Sigmoid colon (tissue), 7 donors: ENCODE data around the gene ZNF100. TPM values are rescaled to one million over a fixed set of nuclear protein-coding genes. Genes with fewer than 3 reads are reported as not detected.
"Not testable (repeated sequence)": the region's sequence is repeated elsewhere in the genome, so short reads cannot be mapped to it uniquely, and the experiment has no call there.

Experiments
- DNase-seq: peaks from one replicate; pipeline ENCODE4 v3.0.0-alpha.2; 2019
- H3K27ac ChIP-seq, 4 donors: fragments of 200-600 bp; sonication (generic); one replicate each; pipeline ENCODE4 v1.5.1; 2016 to 2019; ENCODE audit warnings: mild to moderate bottlenecking in 1 of 4
- H3K27me3 ChIP-seq, 3 donors: fragments of 200-600 bp; sonication (generic); one replicate each; pipeline ENCODE4 v1.5.1; 2019; ENCODE audit warnings: mild to moderate bottlenecking in 1 of 3
- H3K36me3 ChIP-seq, 4 donors: fragments of 200-600 bp; sonication (generic); one replicate each; pipeline ENCODE4 v1.5.1; 2016 to 2019
- H3K4me1 ChIP-seq, 4 donors: fragments of 200-600 bp; sonication (generic); one replicate each; pipeline ENCODE4 v1.5.1; 2017 to 2019
- H3K4me3 ChIP-seq, 4 donors: fragments of 200-600 bp; sonication (generic); one replicate each; pipeline ENCODE4 v1.5.1; 2017 to 2019; ENCODE audit warnings: mild to moderate bottlenecking in 2 of 4, moderate library complexity in 1 of 4
- H3K9me3 ChIP-seq, 4 donors: fragments of 200-600 bp in 3 of 4; sonication (generic) in 3 of 4; one replicate each; pipeline versions ENCODE4 v1.5.1 to v1.6.1; 2013 to 2019
- CTCF ChIP-seq, 4 experiments: fragments of 450-650 bp in 3 of 4; fragments of 200-600 bp in 1 of 4; IDR thresholded peaks; one replicate each; pipeline ENCODE4 v1.5.1; 2016 to 2019; ENCODE audit warnings: antibody characterized with exemption in 4 of 4, mild to moderate bottlenecking in 3 of 4, moderate library complexity in 2 of 4
- EP300 ChIP-seq, 4 donors: sonication (generic); formaldehyde crosslinking; IDR thresholded peaks; one replicate each; pipeline ENCODE4 v1.6.1; 2017; ENCODE audit warnings: antibody characterized with exemption in 4 of 4
- POLR2A ChIP-seq, 2 donors: fragments of 450-650 bp; IDR thresholded peaks; one replicate each; pipeline ENCODE4 v1.6.1; 2016; ENCODE audit warnings: antibody characterized with exemption in 2 of 2, mild to moderate bottlenecking in 2 of 2, moderate library complexity in 2 of 2
- POLR2AphosphoS5 ChIP-seq, 4 donors: sonication (generic); formaldehyde crosslinking; IDR thresholded peaks; one replicate each; pipeline ENCODE4 v1.6.1; 2017; ENCODE audit warnings: antibody characterized with exemption in 4 of 4
- WGBS, 2 donors: extraction: QIAGEN DNeasy Blood & Tissue Kit; methylation state at CpG; one replicate each; pipeline ENCODE4 v1.1.7; 2013; 5-methylcytosine and 5-hydroxymethylcytosine counted together
- intact Hi-C: fragments of 100-400 bp; cut with DNase I; formaldehyde crosslinking; loops from one replicate; pipeline ENCODE4 v1.15.1; 2023
- polyA plus RNA-seq, 3 donors: library from polyadenylated mRNA; stranded (reverse); fragments of 200-250 nt; gene quantifications; one replicate each; pipeline ENCODE4 v1.2.3, GENCODE V29; 2013
- total RNA-seq, 4 donors: library from RNA; depleted of rRNA; stranded (reverse); fragments of >200 nt; gene quantifications; one replicate each; pipeline ENCODE4 v1.1.0, GENCODE V29; 2016
- donor health status: healthy with polysubstance abuse.
- donor health status: Bipolar disorder and iron deficiency.
- donor health status: healthy.

ZNF100 gene
- total and polyA plus RNA-seq, 7 donors, result 1.2 to 8.4 (median 4.0) TPM

- intact Hi-C loops, result loop anchor here (5.0 to 10.0 kb wide), 3 partner anchors 72 to 1340 kb away; partner anchors contain the start of gene ZNF43
- Histone ChIP-seq H3K27ac (no peak overlapping the region), H3K4me1 (peaks cover 0 to 13% (median 7%) of the 10 kb centered on the region in 4 donors), H3K4me3 (no peak overlapping the region), H3K27me3 (no peaks in the 10 kb centered on the region), H3K36me3 (peaks cover 0 to 19% (median 12%) of the 10 kb centered on the region in 4 donors), H3K9me3 (no peaks in the 10 kb centered on the region)
- no peak for TF ChIP-seq CTCF (IDR thresholded peaks at IDR 0.05)
- TF ChIP-seq POLR2A (IDR thresholded peaks at IDR 0.05), result no peak
- no peak for TF ChIP-seq EP300 (IDR thresholded peaks at IDR 0.05)
- no peak for TF ChIP-seq POLR2AphosphoS5 (IDR thresholded peaks at IDR 0.05)
- no peak for DNase-seq
Observed at GRCh38 chr19:21765151-21765550, 2.2 kb downstream of the ZNF100 start.

GRCh38 chr19:21761547-21761946 is 5.8 kb downstream of the ZNF100 start:
- Histone ChIP-seq H3K36me3 (peaks cover 0 to 37% (median 15%) of the 10 kb centered on the region in 4 donors), H3K4me1 (peaks cover 0 to 12% (median 5%) of the 10 kb centered on the region in 4 donors)
- intact Hi-C loops, result loop anchor here (10.0 kb wide), 2 partner anchors 783 to 1337 kb away; no protein-coding TSS in a partner anchor
- DNase-seq, H3K9me3 ChIP-seq, H3K27me3 ChIP-seq, H3K27ac ChIP-seq, H3K4me3 ChIP-seq: not testable (repeated sequence)
- 70 to 94% methylated on average over 2 of the region's 2 CpGs for WGBS, 2 donors

GRCh38 chr19:21758296-21758695 is 9.1 kb downstream of the ZNF100 start:
- no peak overlapping the region for H3K4me3 ChIP-seq
- H3K27ac ChIP-seq, result no peak overlapping the region
- peaks cover 0 to 4% (median 0%) of the 10 kb centered on the region in 4 donors for H3K4me1 ChIP-seq
- no peaks in the 10 kb centered on the region for H3K27me3 ChIP-seq
- TF ChIP-seq CTCF (IDR thresholded peaks at IDR 0.05) (no peak), EP300 (IDR thresholded peaks at IDR 0.05) (no peak), POLR2A (IDR thresholded peaks at IDR 0.05) (no peak), POLR2AphosphoS5 (IDR thresholded peaks at IDR 0.05) (no peak)
- peaks cover 0 to 33% (median 12%) of the 10 kb centered on the region in 4 donors for H3K36me3 ChIP-seq
- intact Hi-C loops, result no loop called here
- H3K9me3 ChIP-seq, result peaks cover 0 to 4% (median 0%) of the 10 kb centered on the region in 4 donors
- WGBS, 2 donors, result 96 to 97% methylated on average over 3 of the region's 3 CpGs
- no peak for DNase-seq

GRCh38 chr19:21755555-21755954 is 11.8 kb downstream of the ZNF100 start:
- H3K9me3 ChIP-seq, H3K27ac ChIP-seq, H3K4me3 ChIP-seq, intact Hi-C loops, DNase-seq, H3K27me3 ChIP-seq: not testable (repeated sequence)
- H3K36me3 ChIP-seq, result peaks cover 0 to 32% (median 13%) of the 10 kb centered on the region in 4 donors
- H3K4me1 ChIP-seq, result peaks cover 0 to 17% (median 12%) of the 10 kb centered on the region in 4 donors

- H3K27me3 ChIP-seq, result no peaks in the 10 kb centered on the region
- peaks cover 0 to 45% (median 37%) of the 10 kb centered on the region in 4 donors for H3K4me1 ChIP-seq
- H3K36me3 ChIP-seq, result peaks cover 0 to 18% (median 10%) of the 10 kb centered on the region in 4 donors
- intact Hi-C loops, result no loop called here
- peak overlapping the region in 1 of 4 donors; percentile 29 for H3K27ac ChIP-seq
- TF ChIP-seq EP300 (IDR thresholded peaks at IDR 0.05) (no peak), CTCF (IDR thresholded peaks at IDR 0.05) (no peak), POLR2AphosphoS5 (IDR thresholded peaks at IDR 0.05) (no peak), POLR2A (IDR thresholded peaks at IDR 0.05) (no peak)
- 80 to 91% methylated on average over 3 of the region's 3 CpGs for WGBS, 2 donors
- no peak overlapping the region for H3K4me3 ChIP-seq
- H3K9me3 ChIP-seq, result peaks cover 0 to 11% (median under 1%) of the 10 kb centered on the region in 4 donors
- no peak for DNase-seq
Observed at GRCh38 chr19:21751384-21751783, 16.0 kb downstream of the ZNF100 start.

- intact Hi-C loops, result no loop called here
- TF ChIP-seq POLR2AphosphoS5 (IDR thresholded peaks at IDR 0.05), result no peak
- WGBS, 2 donors, result 97 to 99% methylated on average over 40 of the region's 40 CpGs
Observed at GRCh38 chr19:21750586-21751128, 16.7 kb downstream of the ZNF100 start.

More at GRCh38 chr19:21750586-21751128, 16.7 kb downstream of the ZNF100 start:
- Histone ChIP-seq H3K4me1 (peaks cover 0 to 45% (median 35%) of the 10 kb centered on the region in 4 donors), H3K36me3 (peaks cover 0 to 18% (median 10%) of the 10 kb centered on the region in 4 donors), H3K27ac (peak overlapping the region in 1 of 4 donors; percentile 29), H3K4me3 (no peak overlapping the region), H3K9me3 (peaks cover 0 to 9% (median under 1%) of the 10 kb centered on the region in 4 donors), H3K27me3 (no peaks in the 10 kb centered on the region)
- no peak for DNase-seq
